H1 (cell line): ENCODE data around the gene SNAI1. TPM values are rescaled to one million over a fixed set of nuclear protein-coding genes. Genes with fewer than 3 reads are reported as not detected.

Source experiments
- CTCF ChIA-PET: fragments of 300-600 bp; sonication (Branson Sonifier 250); formaldehyde crosslinking; loops from one replicate; lab custom pipeline; 2021; ENCODE audit not compliant: partially characterized antibody; lab: Charles Lee
- POLR2A ChIA-PET: fragments of 300-600 bp; sonication (Branson Sonifier 250); formaldehyde crosslinking; loops from one replicate; lab custom pipeline; 2021; ENCODE audit warnings: inconsistent platforms; ENCODE audit not compliant: partially characterized antibody; lab: Charles Lee
- DNase-seq, 2 experiments: peaks; one replicate each; pipeline versions ENCODE4 v3.0.0 to v3.0.0-alpha.2; 2010 to 2022; ENCODE audit warnings: low spot score in 2 of 2, low read depth in 1 of 2, mixed read lengths in 1 of 2
- FAIRE-seq: peaks from 2 replicates; lab custom pipeline; 2011; peaks lifted over from hg19 to GRCh38; lab: Jason Lieb, UNC
- H2AFZ ChIP-seq: 2 replicates; pipeline ENCODE4 v1.8.1; 2012; ENCODE audit warnings: low read length, inconsistent platforms
- H2AK5ac ChIP-seq: 2 replicates; pipeline ENCODE4 v1.6.1; 2013; ENCODE audit warnings: low read depth, low read length
- H2BK120ac ChIP-seq: replicated peaks from 2 replicates; pipeline ENCODE3; 2013; ENCODE audit warnings: low read depth, low read length, inconsistent platforms
- H2BK12ac ChIP-seq: 2 replicates; pipeline ENCODE4 v1.6.1; 2013; ENCODE audit warnings: low read depth, low read length
- H2BK15ac ChIP-seq: 2 replicates; pipeline ENCODE4 v1.6.1; 2013; ENCODE audit warnings: low read length
- H2BK20ac ChIP-seq: 2 replicates; pipeline ENCODE4 v1.6.1; 2013; ENCODE audit warnings: low read length
- H2BK5ac ChIP-seq: 2 replicates; pipeline ENCODE4 v1.6.1; 2013; ENCODE audit warnings: low read depth, low read length
- H3K14ac ChIP-seq: 2 replicates; pipeline ENCODE4 v1.6.1; 2013; ENCODE audit warnings: inconsistent platforms; ENCODE audit not compliant: insufficient read length
- H3K18ac ChIP-seq: 2 replicates; pipeline ENCODE4 v1.6.1; 2013; ENCODE audit warnings: low read length; ENCODE audit errors: extremely low read depth
- H3K23ac ChIP-seq: 2 replicates; pipeline ENCODE4 v1.6.1; 2013; ENCODE audit warnings: inconsistent platforms; ENCODE audit not compliant: insufficient read length
- H3K23me2 ChIP-seq: 2 replicates; pipeline ENCODE4 v1.6.1; 2013; ENCODE audit warnings: low read depth, low read length
- H3K27ac ChIP-seq: 2 replicates; pipeline ENCODE4 v1.6.1; 2011; ENCODE audit warnings: low read depth, low read length, inconsistent platforms
- H3K27me3 ChIP-seq, 4 experiments: replicated peaks in 1 of 4; 1 replicate in 1 of 4; 2 replicates in 3 of 4; pipeline versions ENCODE4 v1.6.1 to v1.8.1; 2011 to 2013; ENCODE audit warnings: low read length in 3 of 4, mild to moderate bottlenecking in 3 of 4, inconsistent platforms in 2 of 4, mixed read lengths in 2 of 4, moderate library complexity in 1 of 4; ENCODE audit not compliant: control insufficient read depth in 3 of 4, insufficient read depth in 3 of 4; ENCODE audit errors: extremely low read depth in 1 of 4
- H3K36me3 ChIP-seq, 4 experiments: 2 replicates each; pipeline versions ENCODE4 v1.6.1 to v1.8.1; 2011 to 2013; ENCODE audit warnings: mild to moderate bottlenecking in 4 of 4, low read length in 3 of 4, moderate library complexity in 2 of 4, control low read depth in 1 of 4, inconsistent platforms in 1 of 4; ENCODE audit not compliant: insufficient read depth in 4 of 4, control insufficient read depth in 2 of 4
- H3K4ac ChIP-seq: replicated peaks from 2 replicates; pipeline ENCODE3; 2013; ENCODE audit warnings: low read length, low read depth, mixed read lengths, inconsistent platforms; ENCODE audit not compliant: insufficient read length
- H3K4me1 ChIP-seq, 4 experiments: replicated peaks in 1 of 4; 1 replicate in 1 of 4; 2 replicates in 3 of 4; pipeline versions ENCODE4 v1.6.1 to v1.8.1; 2011 to 2013; ENCODE audit warnings: low read length in 3 of 4, inconsistent platforms in 2 of 4, mixed read lengths in 1 of 4; ENCODE audit not compliant: insufficient read depth in 4 of 4, control insufficient read depth in 3 of 4
- H3K4me2 ChIP-seq, 2 experiments: 2 replicates each; pipeline versions ENCODE4 v1.6.1 to v1.8.1; 2011 to 2013; ENCODE audit warnings: low read depth in 2 of 2, low read length in 2 of 2, control low read depth in 1 of 2, inconsistent platforms in 1 of 2, mild to moderate bottlenecking in 1 of 2; ENCODE audit not compliant: insufficient read depth in 1 of 2
- H3K4me3 ChIP-seq, 4 experiments: fragments of 200-600, 300-600 bp in 1 of 4; sonication (generic), shearing (Covaris generic), sonication (Bioruptor Twin) in 1 of 4; 2 replicates each; pipeline versions ENCODE4 v1.5.1 to v1.8.1; 2011 to 2016; ENCODE audit warnings: low read length in 4 of 4, low read depth in 3 of 4, control low read depth in 2 of 4, inconsistent platforms in 2 of 4, mild to moderate bottlenecking in 2 of 4, mixed read lengths in 1 of 4, moderate library complexity in 1 of 4; ENCODE audit not compliant: insufficient read depth in 2 of 4; ENCODE audit errors: extremely low read depth in 1 of 4
- H3K56ac ChIP-seq: replicated peaks from 2 replicates; pipeline ENCODE3; 2013; ENCODE audit warnings: low read depth, mild to moderate bottlenecking, mixed read lengths, low read length, inconsistent platforms; ENCODE audit not compliant: insufficient read length
- H3K79me1 ChIP-seq: 2 replicates; pipeline ENCODE4 v1.6.1; 2013; ENCODE audit warnings: low read depth, low read length, control low read depth
- H3K79me2 ChIP-seq, 2 experiments: 2 replicates each; pipeline versions ENCODE4 v1.6.1 to v1.8.1; 2012 to 2013; ENCODE audit warnings: low read length in 2 of 2, mild to moderate bottlenecking in 2 of 2, inconsistent platforms in 1 of 2; ENCODE audit not compliant: insufficient read depth in 2 of 2, control insufficient read depth in 1 of 2
- H3K9ac ChIP-seq, 4 experiments: replicated peaks in 1 of 4; 1 replicate in 1 of 4; 2 replicates in 3 of 4; pipeline versions ENCODE4 v1.6.1 to v1.8.1; 2011 to 2013; ENCODE audit warnings: low read depth in 3 of 4, low read length in 3 of 4, control low read depth in 2 of 4, mild to moderate bottlenecking in 2 of 4, moderate library complexity in 2 of 4, inconsistent platforms in 1 of 4; ENCODE audit errors: extremely low read depth in 1 of 4
- H3K9me3 ChIP-seq, 2 experiments: 2 replicates each; pipeline versions ENCODE4 v1.6.1 to v1.8.1; 2012 to 2013; ENCODE audit warnings: mild to moderate bottlenecking in 2 of 2, moderate library complexity in 2 of 2, control low read depth in 1 of 2, inconsistent platforms in 1 of 2, low read depth in 1 of 2, low read length in 1 of 2, mixed read lengths in 1 of 2; ENCODE audit not compliant: insufficient read depth in 2 of 2
- H4K20me1 ChIP-seq, 2 experiments: replicated peaks in 1 of 2; 2 replicates each; pipeline versions ENCODE3 to v1.8.1; 2011 to 2013; ENCODE audit warnings: inconsistent platforms in 2 of 2, low read length in 2 of 2, mild to moderate bottlenecking in 1 of 2; ENCODE audit not compliant: insufficient read depth in 2 of 2, control insufficient read depth in 1 of 2
- H4K5ac ChIP-seq: 2 replicates; pipeline ENCODE4 v1.6.1; 2013; ENCODE audit warnings: low read length, low read depth, mixed read lengths, inconsistent platforms; ENCODE audit not compliant: insufficient read length
- H4K8ac ChIP-seq: 2 replicates; pipeline ENCODE4 v1.8.0; 2013; ENCODE audit warnings: mild to moderate bottlenecking, moderate library complexity, low read length, inconsistent platforms; ENCODE audit not compliant: insufficient read depth; ENCODE audit errors: extremely low read depth
- H4K91ac ChIP-seq: replicated peaks from 2 replicates; pipeline ENCODE3; 2013; ENCODE audit warnings: low read length, mixed read lengths, inconsistent platforms; ENCODE audit not compliant: insufficient read length
- EGR1 ChIP-seq: IDR thresholded peaks from 2 replicates; pipeline ENCODE4 v1.6.1; 2011; ENCODE audit warnings: low read depth, low read length, borderline replicate concordance
- EZH2 ChIP-seq: fragments of 200-600 bp; sonication (generic); IDR thresholded peaks from 2 replicates; pipeline ENCODE4 v1.7.1; 2012; ENCODE audit warnings: low read depth, mild to moderate bottlenecking, moderate library complexity, low read length, inconsistent platforms; ENCODE audit not compliant: severe bottlenecking
- HDAC6 ChIP-seq: IDR thresholded peaks from one replicate; pipeline ENCODE4 v1.7.1; 2012; ENCODE audit warnings: low read depth, mild to moderate bottlenecking, inconsistent platforms, low read length, moderate library complexity
- YY1 ChIP-seq: IDR thresholded peaks from 2 replicates; pipeline ENCODE4 v1.6.1; 2011; ENCODE audit warnings: low read depth, mild to moderate bottlenecking, low read length
- WGBS, 2 experiments: shearing (Covaris generic) in 1 of 2; methylation state at CpG; one replicate each; pipeline versions ENCODE4 v1.1.6 to v1.1.7; 2013 to 2015; ENCODE audit warnings: low lambda C conversion rate in 2 of 2, mixed read lengths in 2 of 2, inconsistent platforms in 1 of 2, low coverage in 1 of 2, missing lambda C conversion rate in 1 of 2; ENCODE audit not compliant: insufficient replicate concordance in 2 of 2, insufficient coverage in 1 of 2, insufficient read length in 1 of 2; ENCODE audit errors: extremely low coverage in 1 of 2, missing lambda C conversion rate in 1 of 2; 5-methylcytosine and 5-hydroxymethylcytosine counted together
- polyA plus RNA-seq, 7 experiments: library from polyadenylated mRNA; depleted of rRNA in 3 of 7; stranded (reverse) in 5 of 7; unstranded in 2 of 7; fragments of >200 nt in 5 of 7; fragments of 200-250 nt in 2 of 7; gene quantifications; 1 replicate in 5 of 7; 2 replicates in 1 of 7; 4 replicates in 1 of 7; pipeline versions ENCODE4 v1.2.1 to v1.2.3, GENCODE V29; 2011 to 2013; ENCODE audit warnings: missing spikeins in 2 of 7, mixed read lengths in 2 of 7
- total RNA-seq: library from RNA; stranded (reverse); fragmentation: NEBNext Ultra II Directional; extraction: Animal tissue kit (Norgen Biotek cat#: 25700); gene quantifications from 2 replicates; pipeline ENCODE4 v1.2.1, GENCODE V29; 2021

The SNAI1 gene
- total and polyA plus RNA-seq, 2 of the 8 experiments (the other 6 are each of a cell fraction or from before 2014, with no cell fraction given), result 6.5 to 8.0 TPM

- Histone ChIP-seq H3K4me2 (peak overlapping the region; percentile 94 to 98), H3K27ac (no peak overlapping the region), H2BK12ac (no peak overlapping the region), H3K4me3 (peak overlapping the region; percentile 74 to 99 (median 91)), H3K56ac (no peak overlapping the region), H4K8ac (no peak overlapping the region), H2AK5ac (no peak overlapping the region), H2BK20ac (no peak overlapping the region), H3K27me3 (no peaks in the 10 kb centered on the region), H3K23ac (no peak overlapping the region), H3K14ac (no peak overlapping the region), H2BK120ac (no peak overlapping the region), H4K5ac (no peak overlapping the region), H4K20me1 (peaks cover 8 to 10% of the 10 kb centered on the region in 2 experiments), H3K9ac (peak overlapping the region; percentile 49 to 77 (median 66)), H3K4me1 (peaks cover 3 to 14% (median 8%) of the 10 kb centered on the region in 4 experiments; a peak in 5 of 7 replicates), H2BK15ac (no peak overlapping the region), H3K18ac (no peak overlapping the region), H3K9me3 (no peaks in the 10 kb centered on the region), H3K79me1 (peaks cover 13% of the 10 kb centered on the region), H3K4ac (no peak overlapping the region), H2AFZ (no peak overlapping the region), H2BK5ac (0 out of 2 replicates have a peak overlapping the region, but pooled peaks have one; percentile 4), H3K36me3 (peaks cover 0 to 19% (median 2%) of the 10 kb centered on the region in 4 experiments; a peak in 4 of 8 replicates), H3K79me2 (peaks cover 21 to 58% of the 10 kb centered on the region in 2 experiments), H4K91ac (no peak overlapping the region), H3K23me2 (peaks cover 7% of the 10 kb centered on the region; the same call in 1 of the 2 replicates)
- DNase-seq, result no peak
- WGBS, 2 experiments, result 27% methylated on average over 12 of the region's 12 CpGs; no CpG with 5 or more reads in 1 of the 2 experiments
- CTCF ChIA-PET, result interaction anchor here (0.8 to 2.2 kb wide), 9 partner anchors 9 to 242 kb away, joined by 3 to 9 read pairs (median 3); no protein-coding TSS in a partner anchor
- FAIRE-seq, result no peak
- TF ChIP-seq HDAC6, result no peak
- peak; percentile 79 for TF ChIP-seq YY1
- TF ChIP-seq EGR1, result no peak
- TF ChIP-seq EZH2, result no peak
- POLR2A ChIA-PET, result interaction anchor here (1.1 to 1.7 kb wide), 4 partner anchors 14 to 132 kb away, joined by 3 to 5 read pairs (median 4); partner anchors contain the start of gene SNAI1
Measured at GRCh38 chr20:49937027-49937929, 45.5 kb upstream of the SNAI1 start.
